NCI-H226 (cell line): ENCODE measurements around the gene TMEM31.

ENCODE experiments used
- DNase-seq: peaks from one replicate; pipeline ENCODE4 v3.0.0-alpha.2; 2015

Gene TMEM31, protein sequence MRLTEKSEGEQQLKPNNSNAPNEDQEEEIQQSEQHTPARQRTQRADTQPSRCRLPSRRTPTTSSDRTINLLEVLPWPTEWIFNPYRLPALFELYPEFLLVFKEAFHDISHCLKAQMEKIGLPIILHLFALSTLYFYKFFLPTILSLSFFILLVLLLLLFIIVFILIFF

DNA sequence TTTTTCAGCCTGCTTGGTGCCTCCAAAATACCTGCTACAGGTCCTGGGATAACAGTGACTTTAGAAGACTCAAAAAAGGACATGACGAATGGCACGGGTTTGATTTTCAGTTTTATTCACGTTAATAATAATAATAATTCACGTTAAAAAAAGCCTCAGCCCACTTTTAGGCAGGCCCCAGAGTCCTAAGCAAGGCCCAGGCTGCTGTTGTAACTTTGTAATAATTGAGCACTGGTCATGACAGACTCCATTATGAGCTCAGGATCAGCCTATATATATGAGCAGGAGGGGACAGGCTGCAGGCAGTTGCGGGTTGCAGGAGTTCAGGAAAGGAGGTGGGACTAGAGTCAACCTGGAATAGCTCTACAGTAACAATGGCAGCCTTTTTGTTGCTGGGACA, at the start of gene TMEM31:
Gene TMEM31 (plus strand): TSS at position 301 of the 400 bp plus-strand sequence. CDS start 1,350 bp downstream, outside the sequence.
- DNase-seq, result no peak

DNA sequence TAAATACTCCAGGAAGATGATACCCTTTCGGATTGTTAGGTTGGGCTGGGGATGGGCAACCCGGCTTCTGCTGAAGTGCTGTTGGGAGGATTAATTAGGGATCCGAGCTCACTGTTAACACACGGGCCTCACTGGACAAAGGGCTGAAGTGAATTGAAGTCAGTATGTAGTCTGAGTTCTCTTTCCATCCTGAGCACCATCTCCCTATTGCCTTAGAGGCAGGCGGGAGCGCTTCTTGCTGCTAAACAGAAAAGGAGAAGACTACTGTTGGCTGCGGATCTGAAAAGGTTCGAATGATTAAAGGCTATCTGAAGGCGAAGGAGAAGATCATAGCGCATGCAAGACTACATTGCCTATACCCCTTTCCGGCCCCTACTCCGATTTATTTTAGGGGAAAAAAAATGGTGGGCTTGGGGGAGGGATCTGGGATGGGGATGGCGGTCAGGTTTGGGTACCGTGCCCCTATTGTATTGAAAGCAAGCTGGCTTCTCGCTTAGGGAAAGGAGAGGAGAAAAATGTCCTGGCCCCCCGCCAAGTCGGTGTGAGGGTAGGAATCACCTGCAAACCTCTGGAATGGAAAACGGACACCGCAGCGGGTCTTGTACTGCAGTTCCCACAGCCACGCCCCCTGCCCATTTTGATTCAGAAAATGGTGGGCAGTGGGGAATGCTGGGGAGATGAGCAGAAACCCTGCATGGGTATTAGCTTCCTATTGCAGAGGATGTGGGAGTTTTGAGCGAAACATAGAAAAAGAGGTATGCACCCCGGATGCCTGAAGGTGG, 46.5 kb upstream of the TMEM31 start:
- no peak for DNase-seq

DNA sequence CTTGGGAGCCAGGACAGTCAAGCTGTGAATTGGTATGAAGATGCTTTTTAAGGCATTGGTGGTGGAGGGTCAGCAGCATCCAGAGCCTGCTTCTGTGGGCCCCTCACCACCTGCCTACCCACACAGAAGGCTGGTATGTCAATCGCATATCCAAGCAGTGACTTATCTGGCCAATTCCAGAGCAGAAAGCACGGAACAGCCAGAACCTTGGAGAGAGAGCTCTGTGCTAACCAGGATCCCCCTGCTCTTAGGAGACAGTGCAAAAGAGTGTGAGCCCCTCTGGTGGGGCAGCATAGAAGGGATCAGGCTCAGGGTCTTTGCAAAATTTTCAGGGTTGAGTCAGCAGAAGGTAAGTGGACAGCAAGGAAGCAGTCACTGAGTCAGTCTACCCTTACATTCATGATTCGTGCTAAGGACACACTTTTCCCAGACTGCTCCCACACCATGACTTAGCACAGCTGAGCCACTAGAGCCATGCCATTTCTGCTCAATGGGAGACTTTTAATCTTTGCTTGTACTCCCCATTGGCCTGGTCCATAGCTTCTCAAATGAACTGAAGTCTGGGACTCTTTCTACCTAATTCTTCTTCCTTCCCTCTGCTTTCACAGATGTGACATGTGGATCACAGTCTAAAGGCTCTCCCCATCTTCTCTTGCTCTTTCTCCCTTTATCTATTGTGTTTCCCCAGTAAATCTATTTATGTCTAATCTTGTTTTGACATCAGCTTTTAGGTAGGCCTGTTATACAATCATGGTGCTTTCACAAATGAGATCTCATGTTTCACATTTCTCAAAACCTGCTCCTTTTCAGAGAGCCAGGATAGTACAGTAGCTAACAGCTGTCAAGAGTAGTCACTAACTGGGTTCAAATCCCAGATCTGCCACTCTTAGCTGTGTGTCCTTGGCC, 44.3 kb upstream of the TMEM31 start:
- DNase-seq, result no peak

DNA sequence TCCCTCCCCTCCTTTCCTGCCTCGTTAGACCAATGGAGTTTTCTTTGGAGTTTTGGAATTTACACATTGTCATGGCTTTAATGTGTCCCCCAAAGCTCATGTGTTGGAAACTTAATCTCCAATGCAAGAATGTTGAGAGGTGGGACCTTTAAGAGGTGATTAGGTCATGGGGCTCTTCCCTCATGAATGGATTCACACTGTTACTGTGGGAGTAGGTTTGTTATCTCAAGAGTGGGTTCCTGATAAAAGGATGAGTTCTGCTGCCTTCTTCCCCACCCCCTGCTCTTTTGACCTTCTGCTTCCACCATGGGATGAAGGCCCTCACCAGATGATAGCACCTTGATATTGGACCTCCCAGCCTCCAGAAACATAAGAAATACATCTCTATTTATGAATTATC, 41.0 kb upstream of the TMEM31 start:
- no peak for DNase-seq

DNA sequence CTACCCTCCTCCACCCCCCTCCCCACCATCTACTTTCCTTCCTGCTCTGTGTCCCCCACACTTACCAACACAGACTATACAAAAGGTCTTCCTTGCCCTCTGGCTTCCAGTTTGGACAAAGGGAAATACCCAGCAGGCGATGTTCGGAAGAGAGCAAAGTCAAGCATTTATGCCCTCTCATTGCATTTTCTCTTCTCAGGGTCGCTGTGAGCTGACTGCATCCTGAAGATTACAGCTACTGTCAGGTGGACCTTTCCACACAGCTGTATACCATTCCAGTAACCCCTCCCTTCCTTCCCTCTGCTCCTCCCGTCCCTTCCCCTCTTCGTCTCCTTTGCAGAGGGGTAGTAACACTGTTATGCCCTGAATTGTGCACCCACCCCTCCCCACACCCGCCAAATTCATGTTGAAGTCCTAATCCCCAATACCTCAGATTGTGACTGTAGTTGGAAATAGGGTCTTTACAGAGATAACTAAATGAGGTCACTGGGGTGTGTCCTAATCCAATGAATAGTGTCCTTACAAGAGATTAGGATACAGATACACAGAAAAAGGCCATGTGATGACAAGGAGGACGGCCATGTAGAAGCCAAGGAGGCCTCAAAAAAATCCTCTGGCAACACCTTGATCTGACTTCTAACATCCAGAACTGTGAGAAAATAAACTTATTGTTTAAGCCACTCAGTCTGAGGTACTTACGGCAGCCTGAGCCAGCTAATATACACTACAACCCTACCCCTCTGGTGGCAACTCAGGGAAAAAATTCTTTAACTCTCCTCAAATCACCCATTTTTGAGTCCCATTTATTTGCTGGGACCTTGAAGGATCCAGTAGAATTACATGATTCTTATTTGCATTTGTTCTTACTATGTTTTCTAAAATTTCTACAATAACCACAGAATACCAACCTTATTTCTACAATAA, 35.9 kb upstream of the TMEM31 start:
- DNase-seq, result no peak

DNA sequence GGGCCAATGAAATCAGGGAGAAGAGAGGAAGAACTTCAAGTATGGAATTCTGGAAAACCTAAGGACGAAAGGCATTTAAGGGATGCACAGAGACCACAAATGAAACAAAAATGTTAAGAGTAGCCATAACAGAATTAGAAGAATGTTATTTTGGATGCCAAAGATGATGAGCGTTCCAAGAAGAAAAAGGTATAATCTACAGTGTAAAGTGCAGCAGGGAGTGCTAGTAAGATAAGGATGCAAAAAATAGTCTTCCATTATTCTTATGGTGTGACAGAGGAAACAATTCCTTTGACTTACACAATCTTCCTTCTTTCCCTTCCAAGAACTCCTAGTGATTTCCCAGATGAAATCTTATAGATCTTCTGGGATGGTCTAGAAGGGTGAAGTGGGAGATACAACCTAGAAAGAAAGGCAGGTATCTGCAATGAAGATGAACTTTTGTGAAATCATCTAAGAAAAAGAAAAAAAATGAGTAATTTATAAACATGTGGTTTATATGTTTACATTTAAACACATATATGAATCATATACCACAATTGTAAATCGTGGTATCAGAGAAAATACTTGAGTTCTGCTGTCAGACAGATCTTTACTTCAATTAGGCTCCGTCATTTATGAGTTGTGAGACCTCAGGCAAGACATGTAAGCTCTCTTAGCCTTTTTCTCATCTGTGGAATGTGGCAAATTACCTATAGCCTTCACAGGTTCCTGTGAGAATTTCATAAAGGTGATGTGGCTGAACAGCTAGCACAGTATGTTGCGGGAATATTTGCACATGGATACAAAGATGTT, 32.3 kb upstream of the TMEM31 start:
- peak; percentile 56 for DNase-seq

DNA sequence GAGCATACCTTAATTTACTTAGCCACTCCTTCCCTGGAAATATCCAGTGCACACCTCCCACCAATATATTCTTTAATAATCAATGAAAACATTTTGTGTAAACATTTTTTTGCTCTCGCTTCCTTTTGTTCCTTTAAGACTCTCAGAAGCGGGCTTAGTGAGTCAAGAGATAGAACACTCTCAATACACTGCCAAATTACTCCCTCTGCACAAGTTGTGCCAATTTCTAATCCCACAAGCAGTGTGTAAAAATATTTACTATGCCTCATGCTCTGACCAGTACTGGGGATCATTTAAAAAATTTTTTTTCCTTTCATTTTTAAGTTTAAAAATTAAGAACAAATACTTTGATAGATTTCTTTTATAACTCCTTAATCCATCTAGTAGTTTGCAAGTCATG, 29.3 kb upstream of the TMEM31 start:
- no peak for DNase-seq

DNA sequence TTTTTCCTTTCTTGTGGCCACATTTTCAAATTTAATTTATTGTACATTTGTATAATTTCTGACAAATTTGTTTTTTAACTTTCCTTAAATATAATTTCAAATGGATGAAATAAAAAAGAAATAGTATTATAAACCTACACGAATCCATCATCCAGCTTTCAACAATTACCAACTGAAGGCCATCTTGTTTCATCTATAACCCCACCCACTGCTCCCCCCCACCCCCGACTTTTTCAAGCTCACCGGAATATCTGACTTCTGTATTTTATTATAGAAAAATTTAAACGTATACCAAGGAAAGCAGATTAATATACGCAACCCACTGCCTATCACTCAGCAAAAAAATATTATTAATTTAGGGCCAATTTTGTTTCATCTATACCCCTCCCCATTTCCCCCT, 25.3 kb upstream of the TMEM31 start:
- DNase-seq, result no peak

DNA sequence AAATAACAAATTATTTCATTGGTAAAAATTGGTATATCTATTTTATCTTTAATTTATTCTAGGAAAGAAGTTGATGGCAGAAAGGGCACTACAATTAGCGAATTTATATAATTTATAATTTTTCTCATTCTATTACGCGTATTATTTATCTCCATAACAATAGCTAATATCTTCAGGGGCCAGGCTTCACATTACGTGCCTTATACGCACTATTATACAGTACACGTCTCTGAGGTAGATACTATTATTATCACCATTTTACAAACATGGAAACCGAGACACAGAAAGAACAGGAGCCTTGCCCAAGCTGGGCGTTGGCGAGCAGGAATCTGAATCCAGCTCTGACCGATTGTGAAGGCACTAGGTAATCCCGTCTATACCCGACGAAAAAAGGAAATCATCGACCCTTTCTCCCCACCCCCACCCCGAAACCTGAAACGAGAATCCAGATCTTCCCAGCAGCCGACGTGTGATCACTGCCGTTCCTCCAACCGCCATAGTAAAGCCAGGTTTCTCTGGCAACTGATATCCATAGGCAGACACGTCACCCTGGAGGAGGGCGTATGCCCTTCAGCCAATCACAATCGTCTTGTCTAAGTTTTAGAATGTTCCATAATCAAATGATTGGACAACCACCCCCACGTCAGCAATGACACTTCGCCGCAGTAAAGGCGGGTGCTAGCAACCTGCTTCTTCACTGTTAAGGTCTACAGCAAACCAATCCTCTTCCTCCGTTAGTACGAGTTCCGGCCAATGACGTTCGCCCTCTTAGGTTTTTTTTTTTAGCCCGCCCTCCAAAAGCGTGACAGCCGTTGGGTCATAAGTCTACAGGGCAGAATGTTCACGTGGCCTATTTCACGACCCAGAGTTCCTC, 24.3 kb upstream of the TMEM31 start, which contains the start of gene MORF4L2:
Gene MORF4L2 (minus strand): TSS at position 501 of the 874 bp plus-strand sequence. CDS start 9,672 bp downstream, outside the sequence.
- peak; percentile 93 for DNase-seq

DNA sequence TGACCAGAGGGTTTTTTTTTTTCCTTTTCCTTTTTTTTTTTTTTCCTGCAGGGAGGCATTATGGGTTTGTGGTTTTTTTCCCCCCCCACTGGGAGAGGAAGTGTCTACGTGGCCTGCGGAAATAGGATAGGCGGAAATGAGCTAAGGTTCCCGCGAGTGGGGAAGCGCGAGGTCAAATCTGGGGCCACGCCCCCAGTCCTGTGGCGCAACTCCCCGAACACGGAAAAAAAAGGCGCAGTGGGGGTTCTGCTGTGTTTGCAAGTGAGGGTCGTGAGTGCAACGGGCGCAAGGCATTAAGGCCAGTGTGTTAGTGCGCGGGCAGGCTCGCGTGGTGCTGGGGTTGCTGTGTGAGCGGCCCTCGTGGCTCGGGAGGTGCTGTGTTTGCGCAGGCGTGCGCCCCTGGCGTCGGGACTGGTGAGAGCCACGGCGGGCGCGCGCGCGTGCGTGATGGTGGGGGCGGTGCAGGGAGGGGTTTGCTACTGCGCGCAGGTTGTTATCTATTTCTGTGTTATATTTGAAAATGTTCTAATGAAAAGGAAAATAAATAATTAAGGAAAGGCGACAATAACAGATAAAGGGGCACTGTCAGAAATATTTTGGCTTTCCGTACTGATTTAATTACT, 23.5 kb upstream of the TMEM31 start:
- DNase-seq, result peak; percentile 62

DNA sequence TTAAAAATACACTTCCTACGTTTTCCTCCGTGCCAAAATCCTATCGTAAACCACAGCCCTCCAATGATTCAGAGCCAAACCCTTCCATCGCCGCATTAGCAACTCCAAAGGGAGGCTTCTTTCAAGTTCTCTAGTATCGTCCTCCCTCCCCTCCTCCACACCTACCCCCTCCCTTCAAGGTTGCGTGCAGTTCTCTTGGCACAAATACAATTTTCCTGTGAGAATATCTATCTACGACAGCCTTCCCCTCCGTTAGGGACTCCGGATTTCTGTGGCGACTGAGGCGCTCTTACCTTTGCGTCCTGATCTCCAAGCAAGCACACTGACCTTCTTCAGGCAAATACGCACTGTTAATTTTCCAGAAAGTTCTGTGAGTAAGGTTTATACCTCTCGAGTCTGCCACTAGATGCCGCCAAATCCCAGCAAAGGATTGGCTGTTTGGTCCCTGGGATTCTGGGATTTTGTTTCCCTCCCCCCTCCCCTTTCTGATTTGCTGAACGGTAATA, 23.0 kb upstream of the TMEM31 start:
- peak; percentile 65 for DNase-seq

DNA sequence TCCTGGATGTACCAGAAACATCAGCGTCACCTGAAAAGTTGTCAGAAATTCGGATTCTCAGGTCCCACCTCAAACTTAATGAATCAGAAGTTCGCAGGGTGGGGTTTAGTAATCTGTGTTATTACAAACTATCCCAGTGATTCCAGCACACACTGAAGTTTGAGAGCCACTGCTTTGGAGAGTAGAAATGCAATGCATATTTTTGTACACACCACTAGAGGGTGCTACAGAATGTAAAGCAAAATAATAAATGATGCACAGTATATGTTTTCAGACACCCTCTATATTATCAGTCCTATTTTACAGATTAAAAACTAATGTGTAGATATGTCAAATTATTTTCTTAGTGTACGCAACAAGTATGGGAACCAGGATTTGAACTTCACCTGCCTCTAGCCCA, 21.8 kb upstream of the TMEM31 start:
- no peak for DNase-seq

DNA sequence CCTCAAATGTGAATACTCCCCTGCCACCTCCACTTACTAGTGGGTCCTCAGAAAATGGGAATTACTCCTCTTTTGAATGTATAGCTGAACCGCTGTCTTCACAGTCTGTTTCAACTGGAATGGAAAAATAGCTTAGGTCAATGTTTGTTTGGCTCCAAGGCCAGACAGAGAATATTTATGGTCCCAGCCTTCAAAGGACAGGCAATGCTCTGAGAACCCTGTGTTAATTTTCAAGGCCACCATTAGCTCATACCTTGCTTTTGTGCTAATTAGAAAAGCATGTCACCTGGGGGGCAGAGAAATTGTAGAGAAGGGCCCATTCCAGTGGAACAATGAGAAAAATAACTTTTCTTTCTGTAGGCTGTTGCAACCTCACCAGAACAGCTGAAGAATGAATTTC, 19.6 kb upstream of the TMEM31 start:
- DNase-seq, result no peak

DNA sequence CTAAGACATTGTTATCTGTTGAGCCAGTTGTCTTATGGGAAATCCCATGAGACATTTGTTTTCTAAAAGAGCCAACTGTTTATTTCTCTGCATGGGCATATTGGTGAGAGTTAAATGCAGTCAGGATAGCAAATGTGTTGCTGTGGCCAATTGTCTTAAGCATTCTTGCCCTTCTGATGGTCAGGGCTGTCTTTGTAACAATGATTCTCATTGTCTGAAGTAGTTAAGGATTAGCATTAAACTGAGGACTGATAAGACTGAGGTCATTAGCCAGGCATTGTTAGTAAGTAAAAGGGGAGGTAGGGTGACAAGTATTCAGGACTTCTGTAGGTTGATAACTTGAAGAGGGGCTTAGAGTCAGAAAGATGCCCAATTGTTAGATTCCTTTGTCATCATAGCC, 13.0 kb upstream of the TMEM31 start:
- DNase-seq, result no peak

DNA sequence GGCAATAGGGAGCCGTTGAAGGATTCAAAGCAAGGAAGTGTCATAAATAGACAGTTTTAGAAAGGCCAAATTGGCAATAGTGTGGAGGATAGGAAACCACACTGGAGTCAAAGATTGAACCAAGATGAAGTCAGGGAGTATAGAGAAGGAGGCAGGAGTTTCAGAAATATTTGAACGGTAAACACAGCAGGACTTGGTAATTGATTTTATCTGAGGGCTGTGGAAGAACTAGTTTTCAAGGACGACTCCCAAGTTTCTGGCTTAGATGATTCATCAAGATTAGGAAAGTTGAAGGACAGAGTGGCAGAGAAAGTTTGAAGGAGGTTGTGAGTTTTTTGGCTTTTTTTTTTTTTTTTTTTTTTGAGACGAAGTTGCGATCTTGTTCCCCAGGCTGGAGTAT, 11.5 kb upstream of the TMEM31 start:
- DNase-seq, result no peak

DNA sequence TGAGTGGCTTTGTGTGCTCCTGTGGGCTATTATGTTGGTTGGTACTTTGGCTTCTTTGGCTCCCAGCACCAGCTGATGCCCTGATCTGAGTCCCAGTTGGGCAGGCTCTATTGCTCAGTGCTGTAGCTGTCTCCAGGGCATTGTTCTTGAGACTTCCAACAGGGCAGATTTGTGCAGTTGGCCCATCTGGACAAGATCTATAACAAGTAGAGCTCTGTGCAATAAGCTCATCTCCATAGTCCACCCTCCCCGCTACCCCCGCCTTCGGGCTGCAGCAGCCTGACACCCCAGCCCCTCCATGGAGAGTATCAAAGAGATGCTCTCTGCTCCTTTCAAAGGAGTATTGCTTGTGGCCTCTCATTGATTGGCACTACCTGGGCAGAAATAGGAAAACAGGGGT, 5.8 kb upstream of the TMEM31 start:
- DNase-seq, result no peak

DNA sequence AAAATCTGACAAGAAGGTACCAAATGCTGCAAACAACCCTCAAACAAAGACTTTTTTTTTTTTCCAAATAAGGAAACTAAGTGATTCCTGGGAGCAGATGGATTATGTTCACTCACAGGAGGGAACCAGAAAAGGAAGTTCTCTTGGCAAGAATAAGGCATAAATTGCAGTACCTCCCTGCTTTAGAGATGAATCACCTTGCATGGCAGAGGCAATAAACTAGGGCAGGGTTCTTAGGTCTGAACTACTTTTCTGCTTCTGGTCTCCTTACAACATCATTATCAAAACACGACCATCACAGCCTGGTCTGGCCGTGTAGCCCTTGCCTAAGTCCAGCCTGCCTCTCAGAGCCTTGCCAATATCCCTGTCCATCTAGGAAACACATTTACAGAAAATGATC, 6.3 kb downstream of the TMEM31 start:
- peak; percentile 72 for DNase-seq

DNA sequence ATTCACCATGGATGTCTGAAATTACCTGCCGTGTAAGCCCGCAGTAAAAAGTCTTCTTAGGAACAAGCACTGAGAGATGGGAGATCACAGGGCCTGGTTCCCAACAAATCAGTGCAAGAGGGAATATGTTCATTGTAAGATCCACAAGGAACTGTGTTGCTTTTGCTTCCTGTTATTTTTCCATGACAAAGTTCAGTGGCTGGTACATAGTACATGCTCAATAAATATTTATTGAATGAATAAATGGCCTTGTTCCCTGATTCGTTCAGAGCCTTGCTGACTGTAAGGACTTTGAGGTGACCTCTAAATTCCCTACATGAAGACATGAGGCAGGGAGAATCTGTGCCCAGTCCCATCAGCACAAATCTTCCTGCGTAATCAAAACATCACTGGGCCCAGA, 7.4 kb downstream of the TMEM31 start:
- no peak for DNase-seq

DNA sequence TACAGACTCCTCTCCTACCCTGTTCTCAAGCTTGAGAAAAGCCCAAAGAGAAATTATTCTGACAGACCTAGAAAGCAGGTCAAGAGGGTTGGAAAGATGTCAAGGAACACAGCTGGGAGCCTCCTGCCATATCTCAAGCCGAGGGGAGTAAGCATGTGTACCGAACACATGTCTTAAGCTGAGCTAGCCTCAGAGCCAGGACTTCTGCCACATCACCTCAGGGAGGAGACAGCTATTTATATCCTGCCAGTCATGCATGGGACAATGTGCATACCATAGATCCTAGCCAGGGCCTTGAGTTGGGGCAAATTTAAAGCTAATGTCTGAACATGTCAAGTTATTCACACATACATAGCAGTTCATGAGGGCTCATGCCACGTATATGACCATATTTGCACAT, 11.8 kb downstream of the TMEM31 start:
- no peak for DNase-seq

DNA sequence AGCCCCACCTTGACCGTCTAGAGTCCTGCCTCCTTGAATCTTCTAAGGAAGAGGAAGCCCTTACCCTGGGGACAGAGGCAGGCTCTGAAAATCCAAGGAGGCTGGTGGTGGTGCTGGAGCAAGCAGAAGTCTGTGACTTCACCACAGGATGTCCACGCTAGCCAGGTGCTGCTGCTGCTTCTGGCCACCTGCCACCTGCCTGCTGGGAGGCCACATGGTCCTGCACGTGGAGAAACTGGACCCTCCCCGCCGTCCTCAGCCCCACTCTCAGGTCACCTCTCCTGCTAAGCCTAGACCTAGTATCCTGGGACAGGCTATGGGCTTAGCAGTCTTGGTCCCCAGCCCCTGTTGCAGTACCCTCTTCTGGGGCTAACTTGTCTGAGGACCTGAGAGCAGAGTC, 15.8 kb downstream of the TMEM31 start:
- DNase-seq, result no peak
